GM21381 (cell line): ENCODE results near the gene STK32C.
"Not testable (repeated sequence)": the region's sequence is repeated elsewhere in the genome, so short reads cannot be mapped to it uniquely, and the experiment has no call there.

Experiments used
- ATAC-seq: cut with Tn5 transposase; IDR thresholded peaks from one replicate; pipeline ENCODE4 v1.9.1; 2021; ENCODE audit warnings: mild to moderate bottlenecking, moderate library complexity; ENCODE audit not compliant: unreplicated experiment

Gene STK32C

GRCh38 chr10:132319853-132320653, 12.3 kb upstream of the STK32C start:
- peak; percentile 98 for ATAC-seq

GRCh38 chr10:132317477-132317876, 9.7 kb upstream of the STK32C start:
- not testable (repeated sequence) for ATAC-seq

GRCh38 chr10:132316133-132316532, 8.4 kb upstream of the STK32C start:
- ATAC-seq: no peak

GRCh38 chr10:132314881-132315280, 7.1 kb upstream of the STK32C start:
- ATAC-seq: not testable (repeated sequence)

GRCh38 chr10:132314336-132314735, 6.6 kb upstream of the STK32C start:
- ATAC-seq: no peak

- no peak for ATAC-seq
Observed at GRCh38 chr10:132313865-132314264, 6.1 kb upstream of the STK32C start.

- ATAC-seq: no peak
Observed at GRCh38 chr10:132313305-132313704, 5.6 kb upstream of the STK32C start.

GRCh38 chr10:132311338-132311939, 3.7 kb upstream of the STK32C start:
- ATAC-seq: no peak

GRCh38 chr10:132310701-132311337, 3.1 kb upstream of the STK32C start:
- no peak for ATAC-seq

GRCh38 chr10:132309879-132310591, 2.3 kb upstream of the STK32C start:
- no peak for ATAC-seq

- ATAC-seq: no peak
Observed at GRCh38 chr10:132309471-132309865, 1.7 kb upstream of the STK32C start.

GRCh38 chr10:132308587-132309470, 1.1 kb upstream of the STK32C start:
- ATAC-seq: peak; percentile 1

- ATAC-seq: peak; percentile 17
Observed at GRCh38 chr10:132306864-132307751, 642 bp downstream of the STK32C start.

GRCh38 chr10:132306343-132306685, 1.4 kb downstream of the STK32C start:
- ATAC-seq: no peak

- no peak for ATAC-seq
Observed at GRCh38 chr10:132305654-132306342, 2.0 kb downstream of the STK32C start.

GRCh38 chr10:132304756-132305509, 2.8 kb downstream of the STK32C start:
- no peak for ATAC-seq

- no peak for ATAC-seq
Observed at GRCh38 chr10:132303361-132304115, 4.2 kb downstream of the STK32C start.
